A549 (cell line): ENCODE measurements around the gene PHACTR2.

Experiments
- MAFK ChIP-seq: fragments of 450-650 bp; IDR thresholded peaks from 2 replicates; pipeline ENCODE4 v1.6.1; 2014; ENCODE audit not compliant: partially characterized antibody
- ZFP36 ChIP-seq: fragments of 450-650 bp; IDR thresholded peaks from 2 replicates; pipeline ENCODE4 v1.6.1; 2014; ENCODE audit warnings: borderline replicate concordance; ENCODE audit not compliant: partially characterized antibody
- TF ChIP-seq, protein P1 (sequence below): fragments of >200 bp; sonication (Bioruptor Twin); formaldehyde crosslinking; IDR thresholded peaks from 3 replicates; pipeline ENCODE4 v1.5.1; 2016

DNA sequence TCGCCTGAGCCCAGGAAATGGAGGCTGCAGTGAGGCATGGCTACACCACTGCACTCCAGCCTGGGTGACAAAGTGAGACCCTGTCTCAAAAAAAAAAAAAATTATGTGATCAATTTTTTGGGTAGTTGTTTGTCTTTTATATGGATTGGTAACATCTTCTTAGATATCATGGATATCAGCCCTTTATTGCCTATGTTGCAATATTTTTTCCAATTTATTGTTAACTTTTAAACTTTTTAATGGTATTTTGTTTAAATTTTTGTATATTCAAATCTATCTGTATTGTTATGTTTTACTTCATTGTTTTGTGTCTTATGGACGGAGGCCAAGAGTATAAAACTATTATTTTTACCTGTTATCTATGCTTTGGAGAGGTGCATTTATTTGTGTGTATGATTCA lies 133.0 kb downstream of the PHACTR2 start:
- TF ChIP-seq, protein P1, sequence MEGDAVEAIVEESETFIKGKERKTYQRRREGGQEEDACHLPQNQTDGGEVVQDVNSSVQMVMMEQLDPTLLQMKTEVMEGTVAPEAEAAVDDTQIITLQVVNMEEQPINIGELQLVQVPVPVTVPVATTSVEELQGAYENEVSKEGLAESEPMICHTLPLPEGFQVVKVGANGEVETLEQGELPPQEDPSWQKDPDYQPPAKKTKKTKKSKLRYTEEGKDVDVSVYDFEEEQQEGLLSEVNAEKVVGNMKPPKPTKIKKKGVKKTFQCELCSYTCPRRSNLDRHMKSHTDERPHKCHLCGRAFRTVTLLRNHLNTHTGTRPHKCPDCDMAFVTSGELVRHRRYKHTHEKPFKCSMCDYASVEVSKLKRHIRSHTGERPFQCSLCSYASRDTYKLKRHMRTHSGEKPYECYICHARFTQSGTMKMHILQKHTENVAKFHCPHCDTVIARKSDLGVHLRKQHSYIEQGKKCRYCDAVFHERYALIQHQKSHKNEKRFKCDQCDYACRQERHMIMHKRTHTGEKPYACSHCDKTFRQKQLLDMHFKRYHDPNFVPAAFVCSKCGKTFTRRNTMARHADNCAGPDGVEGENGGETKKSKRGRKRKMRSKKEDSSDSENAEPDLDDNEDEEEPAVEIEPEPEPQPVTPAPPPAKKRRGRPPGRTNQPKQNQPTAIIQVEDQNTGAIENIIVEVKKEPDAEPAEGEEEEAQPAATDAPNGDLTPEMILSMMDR, result no peak
- TF ChIP-seq MAFK, result peak; percentile 20
- TF ChIP-seq ZFP36, result no peak
